Urothelium cell line (cell line): ENCODE results near the gene TFCP2L1.
A peak's percentile ranks its signal among the peaks of the same experiment; 100 is the strongest.
"Not testable (repeated sequence)": the region's sequence is repeated elsewhere in the genome, so short reads cannot be mapped to it uniquely, and the experiment has no call there.

ENCODE experiments used
- DNase-seq: peaks from one replicate; pipeline ENCODE4 v3.0.0; 2011; ENCODE audit warnings: low spot score, mixed read lengths
- FAIRE-seq: peaks from 2 replicates; lab custom pipeline; 2011; peaks lifted over from hg19 to GRCh38; lab: Jason Lieb, UNC

The TFCP2L1 gene

GRCh38 chr2:121231385-121232000 is 53.5 kb downstream of the TFCP2L1 start:
- no peak for DNase-seq

GRCh38 chr2:121228521-121228920 is 56.5 kb downstream of the TFCP2L1 start:
- no peak for FAIRE-seq

More at GRCh38 chr2:121231385-121232000, 53.5 kb downstream of the TFCP2L1 start:
- no peak for FAIRE-seq

GRCh38 chr2:121227381-121228144 is 57.4 kb downstream of the TFCP2L1 start:
- FAIRE-seq, DNase-seq: not testable (repeated sequence)

More at GRCh38 chr2:121228521-121228920, 56.5 kb downstream of the TFCP2L1 start:
- no peak for DNase-seq

GRCh38 chr2:121225681-121226080 is 59.3 kb downstream of the TFCP2L1 start:
- not testable (repeated sequence) for DNase-seq
- peak; percentile 98 for FAIRE-seq

GRCh38 chr2:121220995-121221394 is 64.0 kb downstream of the TFCP2L1 start:
- DNase-seq (peak; percentile 63), FAIRE-seq (peak; percentile 20)

GRCh38 chr2:121219866-121220265 is 65.1 kb downstream of the TFCP2L1 start:
- DNase-seq (no peak), FAIRE-seq (no peak)

- FAIRE-seq (no peak), DNase-seq (no peak)
Observed at GRCh38 chr2:121218386-121218938, 66.5 kb downstream of the TFCP2L1 start.

- DNase-seq = no peak
- no peak for FAIRE-seq
Observed at GRCh38 chr2:121217627-121218026, 67.4 kb downstream of the TFCP2L1 start.

- no peak for DNase-seq
- peak; percentile 30 for FAIRE-seq
Observed at GRCh38 chr2:121214296-121214695, 70.7 kb downstream of the TFCP2L1 start.

GRCh38 chr2:121213386-121213785 is 71.6 kb downstream of the TFCP2L1 start:
- FAIRE-seq (no peak), DNase-seq (no peak)

- no peak for DNase-seq
- FAIRE-seq = no peak
Observed at GRCh38 chr2:121212661-121213325, 72.2 kb downstream of the TFCP2L1 start.

- no peak for FAIRE-seq
Observed at GRCh38 chr2:121211689-121212151, 73.3 kb downstream of the TFCP2L1 start.

GRCh38 chr2:121211251-121211650 is 73.8 kb downstream of the TFCP2L1 start:
- no peak for FAIRE-seq

More at GRCh38 chr2:121211689-121212151, 73.3 kb downstream of the TFCP2L1 start:
- DNase-seq = no peak

GRCh38 chr2:121210691-121211090 is 74.3 kb downstream of the TFCP2L1 start:
- no peak for DNase-seq
- peak; percentile 66 for FAIRE-seq

More at GRCh38 chr2:121211251-121211650, 73.8 kb downstream of the TFCP2L1 start:
- no peak for DNase-seq

- FAIRE-seq (peak; percentile 37), DNase-seq (no peak)
Observed at GRCh38 chr2:121209014-121209610, 75.9 kb downstream of the TFCP2L1 start.

- DNase-seq (no peak), FAIRE-seq (no peak)
Observed at GRCh38 chr2:121207494-121207893, 77.5 kb downstream of the TFCP2L1 start.

- no peak for FAIRE-seq
- DNase-seq = no peak
Observed at GRCh38 chr2:121205321-121205942, 79.6 kb downstream of the TFCP2L1 start.

- FAIRE-seq = no peak
- DNase-seq = no peak
Observed at GRCh38 chr2:121203591-121204249, 81.3 kb downstream of the TFCP2L1 start.

- DNase-seq = no peak
- peak; percentile 80 for FAIRE-seq
Observed at GRCh38 chr2:121202541-121203310, 82.3 kb downstream of the TFCP2L1 start.
